Osteocyte (in vitro differentiated cells): ENCODE data around the gene C6orf52. TPM values are rescaled to one million over a fixed set of nuclear protein-coding genes. Genes with fewer than 3 reads are reported as not detected.
"Not testable (repeated sequence)": the region's sequence is repeated elsewhere in the genome, so short reads cannot be mapped to it uniquely, and the experiment has no call there.

Experiments used
- DNase-seq: peaks from one replicate; pipeline ENCODE4 v3.0.0; 2021; ENCODE audit warnings: mixed read lengths; ENCODE audit not compliant: unreplicated experiment; ENCODE audit errors: extremely low spot score
- H3K27ac Mint-ChIP-seq: one replicate; pipeline ENCODE4 v1.8.0; 2021; ENCODE audit warnings: mild to moderate bottlenecking, mixed read lengths; ENCODE audit not compliant: unreplicated experiment
- H3K27me3 Mint-ChIP-seq: one replicate; pipeline ENCODE4 v1.8.0; 2021; ENCODE audit warnings: mixed read lengths; ENCODE audit not compliant: unreplicated experiment
- H3K36me3 Mint-ChIP-seq: one replicate; pipeline ENCODE4 v1.8.0; 2021; ENCODE audit warnings: mixed read lengths; ENCODE audit not compliant: unreplicated experiment
- H3K4me1 Mint-ChIP-seq: one replicate; pipeline ENCODE4 v1.8.0; 2021; ENCODE audit warnings: mixed read lengths; ENCODE audit not compliant: unreplicated experiment
- H3K4me3 Mint-ChIP-seq: one replicate; pipeline ENCODE4 v1.8.0; 2021; ENCODE audit warnings: mild to moderate bottlenecking, moderate library complexity, mixed read lengths; ENCODE audit not compliant: unreplicated experiment
- H3K9me3 Mint-ChIP-seq: one replicate; pipeline ENCODE4 v1.8.0; 2021; ENCODE audit warnings: mixed read lengths; ENCODE audit not compliant: unreplicated experiment
- CTCF ChIP-seq: fragments of 200-600 bp; sonication (generic); IDR thresholded peaks from 2 replicates; pipeline ENCODE4 v1.5.0; 2021; ENCODE audit warnings: antibody characterized with exemption, mild to moderate bottlenecking, moderate library complexity
- total RNA-seq: library from RNA; stranded (reverse); gene quantifications from 2 replicates; pipeline ENCODE4 v1.2.1, GENCODE V29; 2021

The C6orf52 gene
- total RNA-seq, 1 donor from 2014 or later = 0.73 TPM

DNA sequence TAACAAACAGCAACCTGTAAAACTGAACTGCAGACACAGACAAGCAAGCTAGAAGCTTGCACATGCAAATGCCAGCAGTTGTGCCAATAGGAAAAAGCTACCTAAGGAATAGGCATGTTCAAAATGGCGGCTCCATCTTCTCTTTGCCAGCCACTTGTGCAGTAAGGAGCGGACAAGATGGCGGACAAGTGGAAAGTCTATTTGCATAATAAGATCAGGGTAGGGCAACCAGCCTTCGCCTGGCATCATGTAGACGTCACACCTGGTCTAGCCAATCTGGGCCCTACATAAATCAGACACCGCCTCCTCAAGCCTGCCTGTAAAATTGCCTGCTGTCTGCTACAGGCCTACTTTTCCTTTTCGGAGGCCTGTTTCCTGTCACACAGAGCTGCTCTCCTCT is 18.0 kb downstream of the C6orf52 start:
- no peak for DNase-seq
- Mint-ChIP-seq H3K4me1 (no peaks in the 10 kb centered on the region), H3K36me3 (no peaks in the 10 kb centered on the region), H3K4me3 (no peak overlapping the region), H3K27ac (no peak overlapping the region), H3K9me3 (no peaks in the 10 kb centered on the region), H3K27me3 (peaks cover 20% of the 10 kb centered on the region)
- no peak for TF ChIP-seq CTCF

- no peak for DNase-seq
- peaks cover 30% of the 10 kb centered on the region for H3K27me3 Mint-ChIP-seq
- peaks cover 7% of the 10 kb centered on the region for H3K9me3 Mint-ChIP-seq
- TF ChIP-seq CTCF = no peak
- H3K4me1 Mint-ChIP-seq = no peaks in the 10 kb centered on the region
- H3K4me3 Mint-ChIP-seq = no peak overlapping the region
- no peaks in the 10 kb centered on the region for H3K36me3 Mint-ChIP-seq
- H3K27ac Mint-ChIP-seq = no peak overlapping the region
Observed at GRCh38 chr6:10668126-10668917, 26.1 kb downstream of the C6orf52 start.

GRCh38 chr6:10665595-10665994 is 28.8 kb downstream of the C6orf52 start:
- H3K36me3 Mint-ChIP-seq, H3K4me1 Mint-ChIP-seq, H3K4me3 Mint-ChIP-seq, H3K27ac Mint-ChIP-seq, DNase-seq, H3K9me3 Mint-ChIP-seq: not testable (repeated sequence)
- peaks cover 30% of the 10 kb centered on the region for H3K27me3 Mint-ChIP-seq

DNA sequence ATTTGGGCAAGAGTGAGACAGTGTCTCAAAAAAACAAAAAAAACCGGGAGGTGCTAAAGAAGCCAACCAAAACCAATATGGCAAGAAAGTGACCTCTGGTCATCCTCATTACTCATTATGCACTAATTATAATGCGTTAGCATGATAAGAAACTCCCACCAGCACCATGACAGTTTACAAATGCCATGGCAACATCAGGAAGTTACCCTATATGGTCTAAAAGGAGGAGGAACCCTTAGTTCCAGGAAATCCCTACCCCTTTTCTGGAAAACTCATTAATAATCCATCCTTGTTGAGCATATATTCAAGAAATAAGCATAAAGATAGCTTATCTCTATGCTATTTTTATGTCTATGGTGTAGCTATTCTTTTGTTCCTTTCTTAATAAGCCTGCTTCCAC is 31.7 kb downstream of the C6orf52 start:
- no peaks in the 10 kb centered on the region for H3K4me1 Mint-ChIP-seq
- peaks cover 33% of the 10 kb centered on the region for H3K27me3 Mint-ChIP-seq
- DNase-seq = no peak

GRCh38 chr6:10662207-10662606 is 32.2 kb downstream of the C6orf52 start:
- Mint-ChIP-seq H3K9me3 (peaks cover 7% of the 10 kb centered on the region), H3K4me3 (no peak overlapping the region), H3K36me3 (no peaks in the 10 kb centered on the region), H3K4me1 (no peaks in the 10 kb centered on the region), H3K27ac (no peak overlapping the region), H3K27me3 (peaks cover 29% of the 10 kb centered on the region)
- TF ChIP-seq CTCF = no peak
- no peak for DNase-seq

More for the DNA sequence above, 31.7 kb downstream of the C6orf52 start:
- Mint-ChIP-seq H3K4me3 (no peak overlapping the region), H3K9me3 (peaks cover 7% of the 10 kb centered on the region), H3K36me3 (no peaks in the 10 kb centered on the region), H3K27ac (no peak overlapping the region)
- TF ChIP-seq CTCF = no peak

- not testable (repeated sequence) for H3K27ac Mint-ChIP-seq, DNase-seq, H3K4me1 Mint-ChIP-seq, H3K4me3 Mint-ChIP-seq, H3K36me3 Mint-ChIP-seq, H3K9me3 Mint-ChIP-seq
- H3K27me3 Mint-ChIP-seq = peaks cover 29% of the 10 kb centered on the region
Observed at GRCh38 chr6:10660431-10661191, 33.8 kb downstream of the C6orf52 start.
